Esophagus muscularis mucosa (tissue), 4 donors: Measurements from ENCODE around the gene FAM89B. TPM values are rescaled to one million over a fixed set of nuclear protein-coding genes. Genes with fewer than 3 reads are reported as not detected.

ENCODE experiments used
- DNase-seq: peaks from one replicate; pipeline ENCODE4 v3.0.0-alpha.2; 2017; ENCODE audit errors: extremely low spot score
- H3K27ac ChIP-seq, 4 donors: fragments of 200-600 bp; sonication (generic); replicated peaks in 1 of 4; 1 replicate in 3 of 4; 2 replicates in 1 of 4; pipeline ENCODE4 v1.5.1; 2016 to 2019; ENCODE audit warnings: mild to moderate bottlenecking in 1 of 4
- H3K27me3 ChIP-seq, 4 donors: fragments of 200-600 bp; sonication (generic); one replicate each; pipeline versions ENCODE4 v1.5.1 to v1.6.0; 2016 to 2019
- H3K36me3 ChIP-seq, 4 donors: fragments of 200-600 bp; sonication (generic); one replicate each; pipeline ENCODE4 v1.5.1; 2016 to 2019
- H3K4me1 ChIP-seq, 4 donors: fragments of 200-600 bp; sonication (generic); one replicate each; pipeline ENCODE4 v1.5.1; 2016 to 2019
- H3K4me3 ChIP-seq, 4 donors: fragments of 200-600 bp; sonication (generic); 1 replicate in 2 of 4; 2 replicates in 2 of 4; pipeline ENCODE4 v1.5.1; 2016 to 2019; ENCODE audit warnings: mild to moderate bottlenecking in 4 of 4, moderate library complexity in 1 of 4
- H3K9me3 ChIP-seq, 4 donors: fragments of 200-600 bp; sonication (generic); 1 replicate in 3 of 4; 2 replicates in 1 of 4; pipeline ENCODE4 v1.5.1; 2016 to 2019
- EP300 ChIP-seq: sonication (generic); formaldehyde crosslinking; IDR thresholded peaks from one replicate; pipeline ENCODE4 v1.6.1; 2017; ENCODE audit warnings: antibody characterized with exemption
- POLR2A ChIP-seq: fragments of 450-650 bp; IDR thresholded peaks from one replicate; pipeline ENCODE4 v1.6.1; 2017; ENCODE audit warnings: antibody characterized with exemption, moderate library complexity, mild to moderate bottlenecking, low read depth
- POLR2AphosphoS5 ChIP-seq, 2 donors: sonication (generic); formaldehyde crosslinking; IDR thresholded peaks; one replicate each; pipeline ENCODE4 v1.6.1; 2017; ENCODE audit warnings: antibody characterized with exemption in 2 of 2
- WGBS: methylation state at CpG from one replicate; pipeline ENCODE4 v1.1.5; 2018; 5-methylcytosine and 5-hydroxymethylcytosine counted together
- intact Hi-C: fragments of 100-400 bp; cut with DNase I; formaldehyde crosslinking; loops from one replicate; pipeline ENCODE4 v1.15.1; 2023
- total RNA-seq, 4 donors: library from RNA; depleted of rRNA; stranded (reverse); fragments of >200 nt; gene quantifications; one replicate each; pipeline versions ENCODE4 v1.1.0 to v1.2.1, GENCODE V29; 2016
- TF ChIP-seq, protein P1 (sequence below), 3 experiments: fragments of 200-600 bp in 2 of 3; fragments of 450-650 bp in 1 of 3; sonication (generic) in 2 of 3; IDR thresholded peaks; one replicate each; pipeline ENCODE4 v1.5.1; 2017 to 2019; ENCODE audit warnings: antibody characterized with exemption in 3 of 3, mild to moderate bottlenecking in 2 of 3, moderate library complexity in 1 of 3

The FAM89B gene
- total RNA-seq, 4 donors from 2014 or later: 47.9 to 90.4 (median 75.0) TPM

DNA sequence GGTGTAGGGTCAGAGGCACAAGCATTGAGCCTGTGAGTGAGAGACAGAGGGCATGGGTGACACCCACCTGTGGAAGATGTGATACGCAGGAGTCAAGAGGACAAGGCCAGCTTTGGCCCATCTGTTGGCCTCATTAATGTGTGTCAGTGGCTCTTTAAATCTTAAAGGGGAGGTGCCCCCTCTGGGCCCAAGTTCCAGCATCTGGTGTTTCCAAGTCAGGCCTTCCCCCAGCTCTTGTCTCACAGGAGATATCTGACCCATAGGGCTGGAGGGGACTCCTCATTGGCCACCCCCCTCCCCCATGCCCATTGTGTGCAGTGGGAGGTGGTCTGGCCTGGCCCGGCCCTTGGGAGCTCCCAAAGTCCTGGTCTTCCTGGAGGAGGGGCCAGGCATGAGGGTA is 14.3 kb downstream of the FAM89B start:
- H3K27me3 ChIP-seq: no peaks in the 10 kb centered on the region
- intact Hi-C loops: no loop called here
- H3K4me1 ChIP-seq: peaks cover 46 to 82% (median 73%) of the 10 kb centered on the region in 4 donors
- no peak for DNase-seq
- H3K27ac ChIP-seq: peak overlapping the region; percentile 79 to 96 (median 82)
- H3K4me3 ChIP-seq: peak overlapping the region; percentile 0 to 29 (median 10)
- peaks cover 41 to 81% (median 68%) of the 10 kb centered on the region in 4 donors for H3K36me3 ChIP-seq
- H3K9me3 ChIP-seq: no peaks in the 10 kb centered on the region
- no peak for TF ChIP-seq POLR2AphosphoS5 (IDR thresholded peaks at IDR 0.05)
- WGBS: 65% methylated on average over 2 of the region's 2 CpGs

DNA sequence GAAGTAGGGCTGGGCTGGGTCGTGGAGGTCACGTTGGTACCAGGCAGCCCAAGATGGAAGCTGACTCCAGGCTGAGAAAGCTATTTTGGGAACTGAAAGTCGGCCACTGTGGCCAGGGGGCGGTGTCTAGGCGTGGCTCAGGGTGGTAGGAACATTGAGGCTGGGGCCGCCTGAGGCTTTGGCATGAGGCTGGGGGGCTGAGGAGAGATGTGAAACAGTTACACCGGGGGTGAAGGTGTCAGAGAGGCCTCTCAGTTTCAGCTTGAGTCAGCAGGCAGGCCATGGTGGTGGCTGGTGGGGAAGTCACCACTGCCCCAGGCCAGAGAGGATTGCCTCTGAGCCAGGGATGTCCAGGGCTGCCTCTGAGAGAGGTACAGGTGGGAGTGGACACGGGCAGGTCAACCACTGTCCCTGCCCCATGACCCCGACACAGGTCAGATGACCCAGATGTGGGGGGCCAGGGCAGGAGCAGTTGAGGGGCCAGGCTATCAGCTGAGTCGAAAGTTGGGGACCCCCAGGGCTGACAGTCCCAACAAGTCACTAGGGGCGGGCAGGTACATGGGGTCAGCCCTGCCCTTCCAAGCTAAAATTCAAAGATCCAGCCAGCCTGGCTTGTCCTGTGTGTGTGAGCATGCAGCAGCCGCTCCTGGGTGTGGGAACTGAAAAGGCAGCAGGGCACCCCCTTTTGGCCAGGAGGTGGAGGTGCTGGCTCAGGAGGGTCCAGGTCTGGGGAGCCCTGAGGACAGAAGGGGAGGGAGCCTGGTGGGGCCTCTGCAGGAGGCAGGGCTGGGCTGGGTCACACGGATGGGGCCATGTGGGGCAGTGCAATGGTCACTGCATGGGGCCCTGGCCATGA is 16.1 kb downstream of the FAM89B start:
- TF ChIP-seq, protein P1, sequence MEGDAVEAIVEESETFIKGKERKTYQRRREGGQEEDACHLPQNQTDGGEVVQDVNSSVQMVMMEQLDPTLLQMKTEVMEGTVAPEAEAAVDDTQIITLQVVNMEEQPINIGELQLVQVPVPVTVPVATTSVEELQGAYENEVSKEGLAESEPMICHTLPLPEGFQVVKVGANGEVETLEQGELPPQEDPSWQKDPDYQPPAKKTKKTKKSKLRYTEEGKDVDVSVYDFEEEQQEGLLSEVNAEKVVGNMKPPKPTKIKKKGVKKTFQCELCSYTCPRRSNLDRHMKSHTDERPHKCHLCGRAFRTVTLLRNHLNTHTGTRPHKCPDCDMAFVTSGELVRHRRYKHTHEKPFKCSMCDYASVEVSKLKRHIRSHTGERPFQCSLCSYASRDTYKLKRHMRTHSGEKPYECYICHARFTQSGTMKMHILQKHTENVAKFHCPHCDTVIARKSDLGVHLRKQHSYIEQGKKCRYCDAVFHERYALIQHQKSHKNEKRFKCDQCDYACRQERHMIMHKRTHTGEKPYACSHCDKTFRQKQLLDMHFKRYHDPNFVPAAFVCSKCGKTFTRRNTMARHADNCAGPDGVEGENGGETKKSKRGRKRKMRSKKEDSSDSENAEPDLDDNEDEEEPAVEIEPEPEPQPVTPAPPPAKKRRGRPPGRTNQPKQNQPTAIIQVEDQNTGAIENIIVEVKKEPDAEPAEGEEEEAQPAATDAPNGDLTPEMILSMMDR (IDR thresholded peaks at IDR 0.05): peak; percentile 32 to 66 (median 60)
- TF ChIP-seq EP300 (no peak), POLR2A (no peak), POLR2AphosphoS5 (IDR thresholded peaks at IDR 0.05) (no peak)
- intact Hi-C loops: no loop called here
- H3K36me3 ChIP-seq: peaks cover 48 to 82% (median 71%) of the 10 kb centered on the region in 4 donors
- H3K27me3 ChIP-seq: no peaks in the 10 kb centered on the region
- H3K4me1 ChIP-seq: peaks cover 49 to 94% (median 85%) of the 10 kb centered on the region in 4 donors
- H3K9me3 ChIP-seq: no peaks in the 10 kb centered on the region
- H3K27ac ChIP-seq: peak overlapping the region; percentile 79 to 96 (median 82)
- no peak for DNase-seq
- 45% methylated on average over 12 of the region's 13 CpGs for WGBS
- H3K4me3 ChIP-seq: no peak overlapping the region

DNA sequence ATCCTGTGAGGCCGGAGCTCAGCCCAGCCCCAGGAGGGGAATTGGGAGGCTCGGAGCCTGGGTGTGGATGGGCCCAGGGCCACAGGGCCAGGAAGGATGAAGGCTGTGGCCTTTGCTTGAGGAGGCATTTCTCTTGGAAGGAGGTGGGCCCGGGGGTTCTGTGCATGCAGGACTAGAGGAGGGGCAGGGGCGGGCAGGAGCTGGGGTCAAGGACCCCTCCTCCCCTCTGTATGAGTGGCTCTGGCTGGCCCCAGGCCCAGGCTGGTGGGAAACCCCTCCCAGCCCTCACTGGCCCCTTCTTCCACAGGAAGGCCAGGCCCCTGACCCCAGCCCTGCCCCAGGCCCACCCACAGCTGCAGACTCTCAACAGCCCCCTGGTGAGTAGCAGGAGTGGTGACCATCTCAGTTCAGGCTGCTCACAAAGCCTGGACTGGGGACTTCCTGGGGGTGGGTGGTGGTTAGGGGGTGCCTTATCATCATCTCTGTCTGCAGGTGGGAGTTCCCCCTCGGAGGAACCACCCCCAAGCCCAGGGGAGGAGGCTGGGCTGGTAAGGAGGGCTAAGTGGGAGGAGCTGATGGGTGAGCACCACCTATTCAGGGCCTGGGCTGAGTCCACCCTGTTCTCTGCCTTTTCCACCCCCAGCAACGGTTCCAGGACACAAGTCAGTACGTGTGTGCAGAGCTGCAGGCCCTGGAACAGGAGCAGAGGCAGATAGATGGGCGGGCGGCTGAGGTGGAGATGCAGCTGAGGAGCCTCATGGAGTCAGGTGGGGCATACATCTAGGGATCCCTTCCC is 17.3 kb downstream of the FAM89B start:
- H3K9me3 ChIP-seq: no peaks in the 10 kb centered on the region
- no peaks in the 10 kb centered on the region for H3K27me3 ChIP-seq
- intact Hi-C loops: loop anchor here (5.0 kb wide), 1 partner anchor 47 kb away; no protein-coding TSS in a partner anchor
- H3K4me1 ChIP-seq: peaks cover 57 to 94% (median 82%) of the 10 kb centered on the region in 4 donors
- peaks cover 37 to 70% (median 62%) of the 10 kb centered on the region in 4 donors for H3K36me3 ChIP-seq
- 58% methylated on average over 7 of the region's 9 CpGs for WGBS
- no peak for DNase-seq
- TF ChIP-seq, protein P1 (IDR thresholded peaks at IDR 0.05): no peak
- no peak for TF ChIP-seq POLR2A
- TF ChIP-seq EP300: no peak
- no peak for TF ChIP-seq POLR2AphosphoS5 (IDR thresholded peaks at IDR 0.05)
- H3K4me3 ChIP-seq: no peak overlapping the region
- H3K27ac ChIP-seq: peak overlapping the region; percentile 79 to 96 (median 82)

DNA sequence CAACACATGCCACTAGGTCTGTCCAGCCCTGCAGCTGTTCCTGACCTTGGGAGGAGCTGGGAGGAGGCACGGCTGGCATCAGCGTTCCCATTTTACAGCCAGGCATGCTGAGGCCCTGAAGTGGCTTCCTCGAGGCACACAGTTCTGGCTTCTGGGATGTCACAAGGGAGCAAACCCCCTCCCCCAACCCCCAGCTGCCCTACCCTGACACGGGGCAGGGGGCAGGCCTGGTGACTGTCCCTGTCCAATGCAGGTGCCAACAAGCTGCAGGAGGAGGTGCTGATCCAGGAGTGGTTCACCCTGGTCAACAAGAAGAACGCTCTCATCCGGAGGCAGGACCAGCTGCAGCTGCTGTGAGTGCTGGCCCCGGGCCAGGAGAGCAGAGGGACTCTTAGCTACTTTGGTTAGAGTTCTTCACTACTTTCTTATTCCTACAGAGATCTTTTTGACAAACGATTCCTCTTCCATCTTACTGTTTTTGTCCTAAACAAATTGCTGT is 18.0 kb downstream of the FAM89B start:
- WGBS: 29% methylated on average over 4 of the region's 8 CpGs
- no peak for DNase-seq
- Histone ChIP-seq H3K27ac (peak overlapping the region in 3 of 4 donors; percentile 79 to 96 (median 79)), H3K27me3 (no peaks in the 10 kb centered on the region), H3K9me3 (no peaks in the 10 kb centered on the region), H3K4me3 (no peak overlapping the region), H3K4me1 (peaks cover 58 to 94% (median 83%) of the 10 kb centered on the region in 4 donors), H3K36me3 (peaks cover 32 to 64% (median 57%) of the 10 kb centered on the region in 4 donors)
- intact Hi-C loops: loop anchor here (5.0 kb wide), 1 partner anchor 48 kb away; no protein-coding TSS in a partner anchor
- TF ChIP-seq POLR2A (no peak), POLR2AphosphoS5 (IDR thresholded peaks at IDR 0.05) (peak in 1 of 2 donors; percentile 45)
- TF ChIP-seq, protein P1 (IDR thresholded peaks at IDR 0.05): no peak
